Rectal smooth muscle tissue (tissue), 1 donor: ENCODE results near the gene SIM1.

Experiments
- H3K27ac ChIP-seq: one replicate; pipeline ENCODE4 v1.7.0; 2013; ENCODE audit warnings: low read depth, low read length, inconsistent platforms
- H3K27me3 ChIP-seq: one replicate; pipeline ENCODE4 v1.7.0; 2013; ENCODE audit warnings: low read length; ENCODE audit not compliant: control insufficient read depth, insufficient read depth
- H3K36me3 ChIP-seq: one replicate; pipeline ENCODE4 v1.7.0; 2013; ENCODE audit warnings: low read length; ENCODE audit not compliant: control insufficient read depth, insufficient read depth
- H3K4me1 ChIP-seq: one replicate; pipeline ENCODE4 v1.7.0; 2013; ENCODE audit warnings: low read length; ENCODE audit not compliant: control insufficient read depth, insufficient read depth
- H3K4me3 ChIP-seq: one replicate; pipeline ENCODE4 v1.7.0; 2013; ENCODE audit warnings: low read length
- H3K9ac ChIP-seq: one replicate; pipeline ENCODE4 v1.7.0; 2013; ENCODE audit warnings: low read length

Gene SIM1

GRCh38 chr6:100344761-100345160, 120.0 kb downstream of the SIM1 start:
- H3K27ac ChIP-seq = no peak overlapping the region
- H3K27me3 ChIP-seq = no peaks in the 10 kb centered on the region
- no peaks in the 10 kb centered on the region for H3K4me1 ChIP-seq
- no peak overlapping the region for H3K4me3 ChIP-seq
- no peak overlapping the region for H3K9ac ChIP-seq
- H3K36me3 ChIP-seq = no peaks in the 10 kb centered on the region

DNA sequence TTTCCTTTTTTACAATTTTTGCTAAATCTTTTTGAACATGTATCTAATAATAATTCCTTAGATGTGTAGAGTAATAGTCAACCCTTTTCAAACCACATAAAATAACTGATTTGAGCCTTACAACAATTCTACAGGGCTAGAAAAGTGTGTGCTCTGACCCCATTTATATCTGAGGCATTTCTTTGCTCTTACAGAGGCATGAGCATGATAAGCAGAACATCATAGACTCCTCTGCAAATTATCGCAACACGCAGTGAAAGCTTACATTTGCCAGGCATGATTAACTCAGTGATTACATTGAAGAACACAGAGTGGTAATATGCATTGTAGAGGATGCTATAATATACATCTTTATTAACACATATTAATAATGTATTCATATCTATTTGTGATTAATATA, 120.4 kb downstream of the SIM1 start:
- Histone ChIP-seq H3K9ac (no peak overlapping the region), H3K4me3 (no peak overlapping the region), H3K27me3 (no peaks in the 10 kb centered on the region), H3K4me1 (no peaks in the 10 kb centered on the region), H3K27ac (no peak overlapping the region), H3K36me3 (no peaks in the 10 kb centered on the region)

DNA sequence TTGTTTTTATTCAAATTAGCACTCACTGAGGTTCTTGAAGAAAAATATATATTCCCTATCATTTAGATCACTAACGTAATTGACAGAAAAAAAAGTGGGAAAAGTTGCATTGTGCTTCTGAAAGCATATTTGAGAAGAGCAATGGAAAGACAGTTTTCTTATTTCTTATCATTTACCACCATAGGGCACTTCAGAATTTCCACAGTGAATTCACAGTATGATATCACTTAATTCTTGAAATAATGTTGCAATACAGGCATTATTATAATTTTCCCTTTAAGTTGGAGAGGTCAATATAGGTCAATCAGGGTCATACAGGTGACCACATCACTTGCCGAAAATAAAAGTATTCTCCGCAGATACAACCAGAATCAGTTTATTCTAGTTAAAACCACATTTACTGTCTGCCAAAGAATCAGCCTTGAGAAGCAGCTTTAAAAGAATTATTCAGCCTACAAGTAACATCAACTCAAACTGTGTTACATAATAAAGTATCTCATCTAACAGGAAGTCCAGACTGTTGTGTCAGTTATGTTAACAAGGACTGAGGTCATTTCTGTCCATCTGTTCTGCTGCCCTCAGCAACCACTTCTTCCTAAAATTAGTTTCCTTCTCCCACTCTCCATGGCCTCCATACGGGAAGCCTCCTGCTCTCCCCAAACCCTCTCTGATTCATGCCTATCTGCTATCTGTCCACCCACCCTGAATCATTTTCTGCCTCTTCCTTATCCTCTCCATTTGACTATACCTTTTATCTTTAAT, 121.2 kb downstream of the SIM1 start:
- no peak overlapping the region for H3K9ac ChIP-seq
- no peaks in the 10 kb centered on the region for H3K27me3 ChIP-seq
- no peaks in the 10 kb centered on the region for H3K4me1 ChIP-seq
- no peak overlapping the region for H3K27ac ChIP-seq
- no peaks in the 10 kb centered on the region for H3K36me3 ChIP-seq
- H3K4me3 ChIP-seq = no peak overlapping the region

- no peak overlapping the region for H3K9ac ChIP-seq
- no peaks in the 10 kb centered on the region for H3K27me3 ChIP-seq
- no peak overlapping the region for H3K4me3 ChIP-seq
- no peaks in the 10 kb centered on the region for H3K36me3 ChIP-seq
- H3K27ac ChIP-seq = no peak overlapping the region
- H3K4me1 ChIP-seq = no peaks in the 10 kb centered on the region
Measured at GRCh38 chr6:100342830-100343229, 121.9 kb downstream of the SIM1 start.

GRCh38 chr6:100339574-100340255, 125.0 kb downstream of the SIM1 start:
- no peak overlapping the region for H3K4me3 ChIP-seq

GRCh38 chr6:100338090-100338489, 126.6 kb downstream of the SIM1 start:
- Histone ChIP-seq H3K36me3 (no peaks in the 10 kb centered on the region), H3K4me1 (no peaks in the 10 kb centered on the region), H3K27ac (no peak overlapping the region), H3K27me3 (no peaks in the 10 kb centered on the region), H3K9ac (no peak overlapping the region), H3K4me3 (no peak overlapping the region)

More at GRCh38 chr6:100339574-100340255, 125.0 kb downstream of the SIM1 start:
- Histone ChIP-seq H3K27ac (no peak overlapping the region), H3K4me1 (no peaks in the 10 kb centered on the region), H3K36me3 (no peaks in the 10 kb centered on the region), H3K9ac (no peak overlapping the region), H3K27me3 (no peaks in the 10 kb centered on the region)

DNA sequence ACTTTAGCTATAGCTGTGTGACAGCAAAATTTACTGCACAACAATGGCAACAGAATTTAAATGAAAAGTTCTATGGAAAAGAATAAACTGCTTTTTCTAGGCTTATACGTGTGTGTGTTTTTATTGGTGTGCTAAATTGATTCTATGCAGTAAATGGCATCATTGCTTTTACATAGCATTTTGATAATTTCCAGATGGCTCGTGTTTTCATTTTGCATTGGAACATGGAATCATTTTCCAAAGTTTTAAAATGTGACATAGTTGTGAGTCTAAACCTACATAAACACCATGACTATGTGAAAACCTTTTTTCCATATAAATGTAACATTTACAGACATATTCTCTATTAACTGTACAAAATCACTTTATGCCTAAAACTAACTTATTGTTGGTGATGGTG, 127.8 kb downstream of the SIM1 start:
- Histone ChIP-seq H3K4me3 (no peak overlapping the region), H3K9ac (no peak overlapping the region), H3K4me1 (no peaks in the 10 kb centered on the region), H3K27ac (no peak overlapping the region), H3K27me3 (no peaks in the 10 kb centered on the region), H3K36me3 (no peaks in the 10 kb centered on the region)

DNA sequence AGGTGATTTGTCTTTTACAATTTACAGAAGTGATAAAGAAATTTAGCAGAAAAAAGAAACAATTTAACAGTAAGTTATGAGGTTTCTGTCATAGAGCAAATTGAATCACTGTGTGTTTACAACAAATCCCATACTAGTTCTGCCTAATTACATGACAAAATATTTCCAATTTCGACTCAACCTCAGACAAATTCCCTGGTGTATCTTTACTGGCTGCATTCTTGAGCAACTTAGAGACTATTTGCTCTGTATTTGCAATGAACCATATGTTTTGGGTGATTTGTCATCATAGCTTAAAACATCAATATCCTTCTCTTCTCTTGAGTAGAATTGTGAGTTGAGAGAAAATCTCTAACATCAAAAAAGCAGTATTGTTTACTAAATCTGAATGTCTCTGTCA, 128.7 kb downstream of the SIM1 start:
- no peaks in the 10 kb centered on the region for H3K4me1 ChIP-seq
- no peaks in the 10 kb centered on the region for H3K27me3 ChIP-seq
- no peak overlapping the region for H3K4me3 ChIP-seq
- no peak overlapping the region for H3K27ac ChIP-seq
- no peak overlapping the region for H3K9ac ChIP-seq
- H3K36me3 ChIP-seq = no peaks in the 10 kb centered on the region
